Inflammatory macrophage (primary cell): Measurements from ENCODE around the gene SCARB2.

Experiments used
- DNase-seq, 2 donors: peaks; one replicate each; pipeline ENCODE4 v3.0.0-alpha.2; 2020 to 2022

Gene SCARB2

GRCh38 chr4:76226418-76226817 lies 12.8 kb upstream of the SCARB2 start:
- no peak for DNase-seq

GRCh38 chr4:76224171-76224570 lies 10.5 kb upstream of the SCARB2 start:
- no peak for DNase-seq

GRCh38 chr4:76219299-76220055 lies 5.9 kb upstream of the SCARB2 start:
- DNase-seq, result peak; percentile 51 to 75

- DNase-seq, result no peak
These were observed 3.6 kb upstream of the SCARB2 start for GRCh38 chr4:76216975-76217814.

GRCh38 chr4:76216524-76216923 lies 2.9 kb upstream of the SCARB2 start:
- DNase-seq, result no peak

- DNase-seq, result no peak
These were observed 1.5 kb upstream of the SCARB2 start for GRCh38 chr4:76215077-76215476.

- no peak for DNase-seq
These were observed 602 bp upstream of the SCARB2 start for GRCh38 chr4:76214177-76214675.

- DNase-seq, result peak in 1 of 2 donors; percentile 37
These were observed 691 bp downstream of the SCARB2 start for GRCh38 chr4:76212851-76213414.

- no peak for DNase-seq
These were observed 1.6 kb downstream of the SCARB2 start for GRCh38 chr4:76211769-76212708.

- DNase-seq, result peak; percentile 65 to 66
These were observed 3.2 kb downstream of the SCARB2 start for GRCh38 chr4:76210452-76210851.

GRCh38 chr4:76209881-76210280 lies 3.7 kb downstream of the SCARB2 start:
- peak in 1 of 2 donors; percentile 46 for DNase-seq

- peak; percentile 92 to 95 for DNase-seq
These were observed 5.4 kb downstream of the SCARB2 start for GRCh38 chr4:76208005-76208765.

- DNase-seq, result no peak
These were observed 6.1 kb downstream of the SCARB2 start for GRCh38 chr4:76207549-76207948.

- no peak for DNase-seq
These were observed 7.2 kb downstream of the SCARB2 start for GRCh38 chr4:76206222-76206942.

- DNase-seq, result no peak
These were observed 8.1 kb downstream of the SCARB2 start for GRCh38 chr4:76205476-76205875.

- DNase-seq, result no peak
These were observed 8.7 kb downstream of the SCARB2 start for GRCh38 chr4:76204936-76205335.

GRCh38 chr4:76203541-76203940 lies 10.1 kb downstream of the SCARB2 start:
- DNase-seq, result no peak

GRCh38 chr4:76201276-76201675 lies 12.3 kb downstream of the SCARB2 start:
- no peak for DNase-seq

- peak; percentile 81 to 85 for DNase-seq
These were observed 12.8 kb downstream of the SCARB2 start for GRCh38 chr4:76200771-76201231.

GRCh38 chr4:76199664-76200211 lies 13.9 kb downstream of the SCARB2 start:
- DNase-seq, result peak in 1 of 2 donors; percentile 42
